GM19025 (cell line): ENCODE measurements around the gene PACS1.
A peak's percentile ranks its signal among the peaks of the same experiment; 100 is the strongest.
"Not testable (repeated sequence)": the region's sequence is repeated elsewhere in the genome, so short reads cannot be mapped to it uniquely, and the experiment has no call there.

ENCODE experiments used
- ATAC-seq: cut with Tn5 transposase; IDR thresholded peaks from one replicate; pipeline ENCODE4 v1.9.1; 2021; ENCODE audit warnings: mild to moderate bottlenecking, low read depth, moderate library complexity; ENCODE audit not compliant: unreplicated experiment

PACS1 gene

GRCh38 chr11:66106786-66107599 is 36.9 kb downstream of the PACS1 start:
- no peak for ATAC-seq

GRCh38 chr11:66107600-66108510 is 37.8 kb downstream of the PACS1 start:
- no peak for ATAC-seq

GRCh38 chr11:66109294-66109693 is 39.2 kb downstream of the PACS1 start:
- no peak for ATAC-seq

- no peak for ATAC-seq
Observed at GRCh38 chr11:66111158-66111557, 41.1 kb downstream of the PACS1 start.

GRCh38 chr11:66112041-66112491 is 42.0 kb downstream of the PACS1 start:
- ATAC-seq: no peak

GRCh38 chr11:66112601-66113499 is 42.8 kb downstream of the PACS1 start:
- ATAC-seq: no peak

- not testable (repeated sequence) for ATAC-seq
Observed at GRCh38 chr11:66114957-66115356, 44.9 kb downstream of the PACS1 start.

GRCh38 chr11:66115638-66116301 is 45.7 kb downstream of the PACS1 start:
- peak; percentile 52 for ATAC-seq

- ATAC-seq: no peak
Observed at GRCh38 chr11:66116576-66117361, 46.7 kb downstream of the PACS1 start.

- ATAC-seq: no peak
Observed at GRCh38 chr11:66118847-66119246, 48.8 kb downstream of the PACS1 start.

- no peak for ATAC-seq
Observed at GRCh38 chr11:66119348-66120133, 49.5 kb downstream of the PACS1 start.

GRCh38 chr11:66121466-66121865 is 51.4 kb downstream of the PACS1 start:
- ATAC-seq: no peak

- no peak for ATAC-seq
Observed at GRCh38 chr11:66123902-66124301, 53.8 kb downstream of the PACS1 start.

- no peak for ATAC-seq
Observed at GRCh38 chr11:66124564-66124963, 54.5 kb downstream of the PACS1 start.

- no peak for ATAC-seq
Observed at GRCh38 chr11:66126064-66126463, 56.0 kb downstream of the PACS1 start.

- ATAC-seq: no peak
Observed at GRCh38 chr11:66126808-66127555, 56.9 kb downstream of the PACS1 start.

- ATAC-seq: no peak
Observed at GRCh38 chr11:66130978-66131377, 60.9 kb downstream of the PACS1 start.
